Stimulated activated naive CD4-positive, alpha-beta T cell (primary cell): ENCODE results near the gene CCT2.
"Not testable (repeated sequence)": the region's sequence is repeated elsewhere in the genome, so short reads cannot be mapped to it uniquely, and the experiment has no call there.

Experiments
- DNase-seq, 6 experiments: peaks; one replicate each; lab custom pipeline; 2025; lab: John Stamatoyannopoulos, UW

The CCT2 gene

GRCh38 chr12:69589082-69589481 lies 3.8 kb downstream of the CCT2 start:
- DNase-seq, result no peak

DNA sequence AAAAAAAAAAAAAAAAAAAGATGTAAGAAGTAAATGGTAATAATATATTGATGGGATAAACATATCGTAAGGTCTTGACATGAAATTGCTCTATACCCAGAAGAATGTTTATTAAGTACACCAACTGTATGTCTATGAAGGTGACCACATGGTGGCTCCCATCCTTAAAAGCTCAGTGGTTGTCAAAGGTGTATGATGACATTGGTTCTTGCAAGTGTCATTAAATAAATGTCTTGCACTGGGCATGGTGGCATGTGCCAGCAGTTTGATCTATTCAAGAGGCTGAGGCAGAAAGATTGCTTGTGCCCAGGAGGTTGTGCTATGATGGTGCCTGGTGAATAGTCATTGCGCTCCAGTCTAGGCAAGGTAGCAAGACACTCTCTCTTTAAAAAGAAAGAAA lies 10.4 kb downstream of the CCT2 start:
- DNase-seq, result no peak

GRCh38 chr12:69598174-69598753 lies 13.0 kb downstream of the CCT2 start:
- DNase-seq, result no peak

DNA sequence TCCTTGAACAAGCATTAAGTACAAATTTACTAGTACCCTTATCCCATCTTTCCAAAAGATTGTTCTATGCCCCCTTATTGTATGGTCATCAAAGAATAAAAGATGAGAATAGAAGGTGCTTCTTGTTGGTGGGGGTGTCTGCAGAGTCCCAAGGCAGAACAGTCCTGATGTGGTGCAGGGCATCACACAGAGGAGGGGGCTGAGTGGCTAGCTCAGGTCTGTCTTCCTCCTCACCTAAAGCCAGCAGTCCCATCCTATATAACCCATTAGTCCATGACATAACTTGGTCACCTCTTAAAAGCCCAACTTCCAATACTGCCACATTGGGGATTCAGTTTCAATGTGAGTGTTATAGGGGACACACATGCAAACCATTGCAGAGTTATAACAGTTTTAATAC lies 15.5 kb downstream of the CCT2 start:
- DNase-seq, result no peak

GRCh38 chr12:69601962-69602685 lies 16.9 kb downstream of the CCT2 start:
- DNase-seq, result no peak

DNA sequence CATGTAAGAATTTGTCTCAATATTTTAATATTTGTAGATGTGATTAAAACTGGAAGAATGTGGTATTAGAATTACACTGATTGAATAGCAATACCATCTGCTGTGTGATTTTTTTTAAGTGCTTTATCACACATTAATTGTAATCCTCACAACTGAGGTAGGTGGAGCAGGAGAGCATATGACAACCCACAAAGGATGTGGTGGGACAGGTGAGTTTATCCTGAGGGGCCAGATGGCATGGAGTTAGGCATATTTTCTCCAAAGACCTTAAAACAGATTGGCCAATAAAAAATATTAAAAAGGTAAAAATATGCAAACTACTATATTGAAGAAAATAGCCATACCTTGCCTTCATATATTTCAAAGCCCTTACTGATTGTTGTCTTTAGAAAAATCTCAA lies 17.7 kb downstream of the CCT2 start:
- DNase-seq, result no peak

GRCh38 chr12:69603556-69603955 lies 18.3 kb downstream of the CCT2 start:
- DNase-seq, result not testable (repeated sequence)

DNA sequence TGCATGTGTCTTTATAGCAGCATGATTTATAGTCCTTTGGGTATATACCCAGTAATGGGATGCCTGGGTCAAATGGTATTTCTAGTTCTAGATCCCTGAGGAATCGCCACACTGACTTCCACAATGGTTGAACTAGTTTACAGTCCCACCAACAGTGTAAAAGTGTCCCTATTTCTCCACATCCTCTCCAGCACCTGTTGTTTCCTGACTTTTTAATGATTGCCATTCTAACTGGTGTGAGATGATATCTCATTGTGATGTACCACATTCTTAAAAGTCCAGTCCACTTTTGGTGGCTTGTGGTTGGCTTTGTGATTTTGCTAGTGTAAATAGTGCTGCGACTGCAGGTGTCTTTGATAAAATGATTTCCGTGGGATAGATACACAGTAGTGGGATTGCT lies 19.0 kb downstream of the CCT2 start:
- not testable (repeated sequence) for DNase-seq

- no peak for DNase-seq
Measured at GRCh38 chr12:69608114-69608513, 22.9 kb downstream of the CCT2 start.

GRCh38 chr12:69610126-69610525 lies 24.9 kb downstream of the CCT2 start:
- no peak for DNase-seq

DNA sequence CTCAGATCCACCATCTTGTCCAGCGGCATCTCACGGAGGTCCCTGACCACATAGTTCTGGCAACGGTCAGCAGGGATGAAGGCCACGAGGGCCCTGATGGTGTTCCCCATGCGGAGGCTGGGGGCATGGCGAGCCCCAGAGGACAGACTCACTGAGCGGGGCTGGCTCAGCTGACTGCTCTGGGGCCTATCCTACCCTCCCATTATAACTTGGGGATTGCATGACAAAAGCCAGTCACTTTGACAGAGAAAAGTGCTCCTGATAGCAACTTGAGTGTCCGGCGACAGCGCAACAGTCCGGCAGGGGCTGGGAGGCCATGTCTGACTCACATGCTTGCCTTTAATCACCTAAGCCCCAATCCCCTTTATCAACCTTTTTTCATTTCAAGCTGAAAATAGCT lies 25.5 kb downstream of the CCT2 start, which contains the start of gene LRRC10:
Gene LRRC10, minus strand, starts transcription at position 179 of the 400 bp plus-strand sequence. Its CDS starts 69 bp downstream, at position 110.
- no peak for DNase-seq

DNA sequence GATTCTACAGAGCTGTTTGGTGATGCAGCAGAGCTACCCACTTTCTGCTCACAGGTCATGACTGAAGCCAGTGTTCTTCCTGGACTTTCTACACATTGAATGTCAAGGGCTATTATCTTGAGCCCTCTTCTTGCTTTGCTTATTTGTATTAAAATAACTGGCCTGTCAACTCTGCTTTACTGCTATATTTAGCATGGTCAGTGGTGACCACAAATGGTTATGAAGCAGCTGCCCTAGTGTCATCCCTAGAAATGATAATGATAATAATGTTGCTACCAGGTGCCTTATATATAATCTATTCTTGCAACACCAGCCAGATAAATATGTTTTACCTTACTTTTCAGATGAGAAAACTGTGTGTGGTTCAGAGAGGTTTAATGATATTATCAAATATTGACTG lies 28.1 kb downstream of the CCT2 start:
- no peak for DNase-seq

DNA sequence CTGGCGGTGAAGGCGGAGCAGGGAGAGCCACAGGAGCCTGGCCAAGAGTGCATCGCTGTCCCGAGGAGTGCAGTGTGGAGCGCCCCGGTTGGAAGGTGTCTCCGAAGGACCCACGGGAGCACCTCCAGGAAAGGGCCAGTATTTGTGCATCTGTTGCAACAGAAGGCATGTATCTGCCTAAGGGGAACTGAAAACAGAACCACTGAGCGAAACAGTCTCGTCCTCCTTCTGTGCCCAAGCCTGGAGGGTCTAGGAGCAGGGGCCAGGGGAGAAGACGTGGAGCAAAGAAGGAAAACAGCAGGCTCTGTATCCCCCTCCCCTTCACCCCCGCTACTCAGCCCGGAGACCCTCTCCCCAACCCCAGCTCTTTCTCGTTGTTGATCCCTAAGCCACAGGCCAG lies 30.8 kb downstream of the CCT2 start:
- DNase-seq, result no peak

GRCh38 chr12:69619050-69619449 lies 33.8 kb downstream of the CCT2 start:
- DNase-seq, result no peak

- no peak for DNase-seq
Measured at GRCh38 chr12:69620077-69620476, 34.8 kb downstream of the CCT2 start.

DNA sequence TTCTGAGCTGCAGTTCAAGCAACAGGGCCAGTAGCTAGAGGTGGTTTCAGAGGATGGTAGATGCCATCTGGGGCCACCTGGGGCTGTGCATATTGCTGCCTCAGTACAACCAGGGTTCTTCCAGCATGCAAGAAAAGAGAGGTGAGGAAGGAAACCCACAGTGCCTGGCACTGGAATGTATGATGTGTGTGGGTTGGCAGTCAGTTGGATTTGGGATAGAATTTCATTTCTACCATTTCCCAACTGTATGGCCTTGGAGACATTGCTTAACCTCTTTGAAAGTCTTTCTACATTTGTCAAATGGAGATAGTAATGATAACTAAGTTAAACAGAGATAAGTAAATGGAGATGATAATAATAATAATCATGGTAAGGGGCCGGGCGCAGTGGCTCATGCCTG lies 35.7 kb downstream of the CCT2 start:
- DNase-seq, result no peak

DNA sequence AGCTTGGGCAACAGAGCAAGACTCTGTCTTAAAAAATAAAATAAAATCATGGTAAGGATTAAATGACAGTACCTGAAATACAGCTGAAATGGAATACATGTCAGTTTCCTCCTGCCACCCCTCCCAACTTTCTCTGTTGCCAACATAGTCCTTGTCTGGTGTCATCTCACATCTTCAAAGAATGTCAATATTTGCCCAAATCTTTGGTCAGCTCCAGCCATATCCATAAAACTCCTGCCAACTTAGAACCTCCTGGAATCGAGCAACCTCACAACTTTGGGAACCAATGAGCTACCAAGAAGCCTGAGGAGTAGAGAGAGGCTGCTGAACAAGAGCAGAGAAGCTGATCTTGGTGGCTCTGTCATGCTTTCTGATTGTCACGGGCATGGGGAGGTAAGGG lies 36.3 kb downstream of the CCT2 start:
- DNase-seq, result no peak

DNA sequence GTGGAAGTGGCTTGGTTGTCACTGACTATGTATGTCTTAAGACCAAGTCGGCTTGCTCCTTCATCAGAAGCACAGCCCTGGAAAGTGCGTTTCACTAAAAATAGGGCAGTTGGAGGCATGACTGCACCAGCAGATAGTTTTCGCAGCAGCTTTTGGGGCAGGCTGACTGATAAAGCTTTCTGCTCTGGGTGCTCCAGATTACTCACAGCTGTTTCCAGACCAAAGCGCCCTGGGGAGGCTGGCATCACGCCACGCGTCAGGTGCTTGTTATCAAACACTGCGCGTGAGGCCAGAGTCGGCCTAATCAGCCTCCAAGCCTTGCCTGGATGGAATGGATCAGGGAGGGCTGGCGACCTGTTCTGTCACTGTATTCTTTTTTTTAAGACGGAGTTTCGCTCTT lies 38.7 kb downstream of the CCT2 start:
- DNase-seq, result no peak

GRCh38 chr12:69627501-69627900 lies 42.2 kb downstream of the CCT2 start:
- DNase-seq, result no peak

DNA sequence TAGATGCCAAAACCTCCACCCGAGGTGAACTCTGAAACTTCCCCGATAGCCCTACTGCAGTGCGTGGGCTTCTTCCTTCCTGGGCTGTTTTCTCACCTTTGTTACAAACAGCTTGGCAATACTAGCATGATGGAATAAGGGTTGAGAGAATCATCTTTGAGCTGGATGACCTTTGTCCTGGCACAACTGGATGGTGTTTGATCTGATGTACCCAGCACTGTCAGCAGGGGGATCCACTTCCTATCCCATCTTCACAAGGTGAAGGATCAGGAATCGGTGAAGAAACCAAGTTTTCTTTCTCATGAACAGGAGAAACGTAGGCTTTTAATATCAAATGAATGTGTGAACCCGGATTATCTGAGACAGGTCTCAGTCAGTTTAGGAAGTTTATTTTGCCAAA lies 44.9 kb downstream of the CCT2 start:
- DNase-seq, result no peak

- DNase-seq, result no peak
Measured at GRCh38 chr12:69633061-69633460, 47.8 kb downstream of the CCT2 start.

GRCh38 chr12:69639400-69640016 lies 54.2 kb downstream of the CCT2 start:
- peak; percentile 12 to 51 (median 34) for DNase-seq

DNA sequence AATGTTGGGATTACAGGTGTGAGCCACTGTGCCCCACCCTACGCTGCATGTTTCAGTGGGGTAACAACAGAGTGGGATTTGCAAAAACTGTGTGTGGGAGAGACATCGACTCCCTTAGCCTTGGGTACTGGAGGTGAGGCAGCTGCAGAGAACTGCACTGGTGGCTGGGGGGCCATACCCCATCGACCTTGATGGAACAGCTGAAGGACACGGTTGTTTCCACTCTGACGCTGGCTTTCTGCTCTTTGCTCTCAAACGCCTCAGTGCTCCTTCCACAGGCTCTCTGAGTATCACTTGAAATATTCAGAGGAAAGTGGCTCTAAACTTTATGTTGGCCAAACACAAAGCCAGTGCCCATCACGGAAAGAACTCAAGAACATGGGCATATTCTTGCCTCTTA lies 56.3 kb downstream of the CCT2 start:
- DNase-seq, result no peak
